ENCODE measurements around the gene IER5.

GRCh38 chr1:181128592-181129497, 40.3 kb downstream of the IER5 start:
- TF ChIP-seq CTCF (IDR thresholded peaks at IDR 0.05 in 2 of 3, conservative IDR thresholded peaks at IDR 0.05 in 1 of 3; ENCODE audit: borderline replicate concordance in 1 of 3, insufficient read depth in 1 of 3, low read depth in 2 of 3, low read length in 2 of 3): no peak
- TF ChIP-seq POLR2A (IDR thresholded peaks at IDR 0.05; ENCODE audit: borderline replicate concordance, extremely low read depth, insufficient read depth, insufficient read length): no peak
- TF ChIP-seq REST (IDR thresholded peaks at IDR 0.05; ENCODE audit: low read depth): no peak
- no peak for TF ChIP-seq POLR2AphosphoS5 (IDR thresholded peaks at IDR 0.05; ENCODE audit: low read depth, low read length)
- no peak for TF ChIP-seq MAX (IDR thresholded peaks at IDR 0.05)
- TF ChIP-seq ZNF274 (IDR thresholded peaks at IDR 0.05; ENCODE audit: low read depth, low read length): no peak
- no peak for TF ChIP-seq EZH2phosphoT487 (IDR thresholded peaks at IDR 0.05; ENCODE audit: borderline replicate concordance)
- no peak for TF ChIP-seq RAD21 (IDR thresholded peaks at IDR 0.05; ENCODE audit: low read depth)
- no peak for TF ChIP-seq ELF1 (IDR thresholded peaks at IDR 0.05; ENCODE audit: borderline replicate concordance, low read depth)
- TF ChIP-seq SRF (IDR thresholded peaks at IDR 0.05; ENCODE audit: low read depth): no peak
- TF ChIP-seq EGR1 (IDR thresholded peaks at IDR 0.05; ENCODE audit: low read depth): no peak
- no peak for TF ChIP-seq EZH2 (IDR thresholded peaks at IDR 0.05)
